Measurements from ENCODE around the gene ZC3H7A. TPM values are rescaled to one million over a fixed set of nuclear protein-coding genes. Genes with fewer than 3 reads are reported as not detected.

ZC3H7A gene
- total and polyA plus RNA-seq, 9 of the 15 experiments (the other 6 are each of a cell fraction or from before 2014, with no cell fraction given), result 19.8 to 49.1 (median 28.2) TPM

DNA sequence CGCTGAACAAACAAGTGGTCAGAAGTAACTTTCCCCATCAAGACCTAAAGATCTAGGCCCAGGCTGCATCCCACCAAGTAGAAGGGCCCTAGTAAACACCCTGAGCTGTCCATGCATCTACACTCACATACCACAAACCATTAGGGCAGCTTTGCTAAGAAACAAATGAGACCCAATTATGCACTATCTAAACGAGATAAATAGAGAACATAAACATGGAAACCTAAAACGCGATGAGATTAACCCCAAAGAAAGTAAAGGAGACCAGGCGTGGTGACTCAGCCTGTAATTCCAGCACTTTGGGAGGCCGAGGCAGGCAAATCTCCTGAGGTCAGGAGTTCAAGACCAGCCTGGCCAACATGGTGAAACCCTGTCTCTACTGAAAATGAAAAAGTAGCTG is 60.2 kb downstream of the ZC3H7A start:
- ChIA-PET CTCF (ENCODE audit: low intra/inter-chr PET ratio) (interaction anchor here (1.0 kb wide), 1 partner anchor 205 kb away, joined by 3 read pairs; no protein-coding TSS in a partner anchor), POLR2A (interaction anchor here (0.6 to 1.2 kb wide), 7 partner anchors 11 to 485 kb away, joined by 3 to 6 read pairs (median 4); no protein-coding TSS in a partner anchor)
- peaks cover 26% of the 10 kb centered on the region for H4K20me1 ChIP-seq (replicated peaks; ENCODE audit: control insufficient read depth, insufficient read depth, low read length)
- no TSS peak for BruUV-seq (replicated peaks)
- H3K27ac ChIP-seq (ENCODE audit: extremely low read depth, low read depth, low read length), result no peak overlapping the region
- ATAC-seq (no peak), DNase-seq (ENCODE audit: extremely low read depth in 1 of 4, low spot score in 3 of 4) (no peak), FAIRE-seq (no peak)
- no peak overlapping the region for H3K4me2 ChIP-seq (ENCODE audit: insufficient read depth, low read length)
- intact Hi-C loops (cut with micrococcal nuclease), result no loop called here
- H3K36me3 ChIP-seq (ENCODE audit: control insufficient read depth, insufficient read depth, low read length), result peaks cover 74% of the 10 kb centered on the region
- H3K4me3 ChIP-seq, result no peak overlapping the region
- H3K9me1 ChIP-seq (ENCODE audit: control insufficient read depth, insufficient read depth, low read length), result no peaks in the 10 kb centered on the region
- H3K4me1 ChIP-seq (replicated peaks in 1 of 2; ENCODE audit: control insufficient read depth in 2 of 2, insufficient read depth in 2 of 2, low read length in 2 of 2), result peaks cover under 1 to 26% of the 10 kb centered on the region in 2 experiments; a peak in 4 of 5 replicates
- H2AFZ ChIP-seq (ENCODE audit: low read depth, low read length), result no peak overlapping the region
- H3K9me3 ChIP-seq (replicated peaks; ENCODE audit: control insufficient read depth, insufficient read depth, low read depth, low read length), result no peaks in the 10 kb centered on the region
- in situ Hi-C loops (cut with MboI), result no loop called here
- peaks cover 52% of the 10 kb centered on the region for H3K79me2 ChIP-seq (ENCODE audit: control insufficient read depth, insufficient read depth, low read length)
- WGBS (ENCODE audit: insufficient coverage, low coverage, missing lambda C conversion rate), result 45% methylated on average over 6 of the region's 6 CpGs
- H3K9ac ChIP-seq (ENCODE audit: insufficient read depth in 1 of 2, low read depth in 2 of 2, low read length in 2 of 2), result no peak overlapping the region
- no peaks in the 10 kb centered on the region for H3K27me3 ChIP-seq (ENCODE audit: control insufficient read depth in 2 of 2, insufficient read depth in 2 of 2, low read length in 2 of 2)
- TF ChIP-seq SRSF1 (IDR thresholded peaks at IDR 0.05; ENCODE audit: low read depth, low read length) (no peak), ZKSCAN1 (IDR thresholded peaks at IDR 0.05; ENCODE audit: low read depth, low read length) (no peak), ZNF133 (CRISPR knock-in tag; IDR thresholded peaks at IDR 0.05) (no peak), PML (IDR thresholded peaks at IDR 0.05; ENCODE audit: low read length) (no peak), MEF2A (IDR thresholded peaks at IDR 0.05; ENCODE audit: control insufficient read depth, low read depth, low read length) (no peak), BRD4 (IDR thresholded peaks at IDR 0.05) (no peak), ZBED1 (IDR thresholded peaks at IDR 0.05) (no peak), CCNT2 (IDR thresholded peaks at IDR 0.05; ENCODE audit: borderline replicate concordance, extremely low read depth, insufficient read length, low read depth, low read length) (no peak), FOS (IDR thresholded peaks at IDR 0.05; ENCODE audit: extremely low read depth, insufficient read length) (no peak)
- TF ChIP-seq, protein P1, sequence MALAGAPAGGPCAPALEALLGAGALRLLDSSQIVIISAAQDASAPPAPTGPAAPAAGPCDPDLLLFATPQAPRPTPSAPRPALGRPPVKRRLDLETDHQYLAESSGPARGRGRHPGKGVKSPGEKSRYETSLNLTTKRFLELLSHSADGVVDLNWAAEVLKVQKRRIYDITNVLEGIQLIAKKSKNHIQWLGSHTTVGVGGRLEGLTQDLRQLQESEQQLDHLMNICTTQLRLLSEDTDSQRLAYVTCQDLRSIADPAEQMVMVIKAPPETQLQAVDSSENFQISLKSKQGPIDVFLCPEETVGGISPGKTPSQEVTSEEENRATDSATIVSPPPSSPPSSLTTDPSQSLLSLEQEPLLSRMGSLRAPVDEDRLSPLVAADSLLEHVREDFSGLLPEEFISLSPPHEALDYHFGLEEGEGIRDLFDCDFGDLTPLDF (CRISPR knock-in tag; IDR thresholded peaks at IDR 0.05), result no peak
- TF ChIP-seq, protein P2, sequence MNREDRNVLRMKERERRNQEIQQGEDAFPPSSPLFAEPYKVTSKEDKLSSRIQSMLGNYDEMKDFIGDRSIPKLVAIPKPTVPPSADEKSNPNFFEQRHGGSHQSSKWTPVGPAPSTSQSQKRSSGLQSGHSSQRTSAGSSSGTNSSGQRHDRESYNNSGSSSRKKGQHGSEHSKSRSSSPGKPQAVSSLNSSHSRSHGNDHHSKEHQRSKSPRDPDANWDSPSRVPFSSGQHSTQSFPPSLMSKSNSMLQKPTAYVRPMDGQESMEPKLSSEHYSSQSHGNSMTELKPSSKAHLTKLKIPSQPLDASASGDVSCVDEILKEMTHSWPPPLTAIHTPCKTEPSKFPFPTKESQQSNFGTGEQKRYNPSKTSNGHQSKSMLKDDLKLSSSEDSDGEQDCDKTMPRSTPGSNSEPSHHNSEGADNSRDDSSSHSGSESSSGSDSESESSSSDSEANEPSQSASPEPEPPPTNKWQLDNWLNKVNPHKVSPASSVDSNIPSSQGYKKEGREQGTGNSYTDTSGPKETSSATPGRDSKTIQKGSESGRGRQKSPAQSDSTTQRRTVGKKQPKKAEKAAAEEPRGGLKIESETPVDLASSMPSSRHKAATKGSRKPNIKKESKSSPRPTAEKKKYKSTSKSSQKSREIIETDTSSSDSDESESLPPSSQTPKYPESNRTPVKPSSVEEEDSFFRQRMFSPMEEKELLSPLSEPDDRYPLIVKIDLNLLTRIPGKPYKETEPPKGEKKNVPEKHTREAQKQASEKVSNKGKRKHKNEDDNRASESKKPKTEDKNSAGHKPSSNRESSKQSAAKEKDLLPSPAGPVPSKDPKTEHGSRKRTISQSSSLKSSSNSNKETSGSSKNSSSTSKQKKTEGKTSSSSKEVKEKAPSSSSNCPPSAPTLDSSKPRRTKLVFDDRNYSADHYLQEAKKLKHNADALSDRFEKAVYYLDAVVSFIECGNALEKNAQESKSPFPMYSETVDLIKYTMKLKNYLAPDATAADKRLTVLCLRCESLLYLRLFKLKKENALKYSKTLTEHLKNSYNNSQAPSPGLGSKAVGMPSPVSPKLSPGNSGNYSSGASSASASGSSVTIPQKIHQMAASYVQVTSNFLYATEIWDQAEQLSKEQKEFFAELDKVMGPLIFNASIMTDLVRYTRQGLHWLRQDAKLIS (CRISPR knock-in tag; IDR thresholded peaks at IDR 0.05), result no peak
- TF ChIP-seq, protein P3, sequence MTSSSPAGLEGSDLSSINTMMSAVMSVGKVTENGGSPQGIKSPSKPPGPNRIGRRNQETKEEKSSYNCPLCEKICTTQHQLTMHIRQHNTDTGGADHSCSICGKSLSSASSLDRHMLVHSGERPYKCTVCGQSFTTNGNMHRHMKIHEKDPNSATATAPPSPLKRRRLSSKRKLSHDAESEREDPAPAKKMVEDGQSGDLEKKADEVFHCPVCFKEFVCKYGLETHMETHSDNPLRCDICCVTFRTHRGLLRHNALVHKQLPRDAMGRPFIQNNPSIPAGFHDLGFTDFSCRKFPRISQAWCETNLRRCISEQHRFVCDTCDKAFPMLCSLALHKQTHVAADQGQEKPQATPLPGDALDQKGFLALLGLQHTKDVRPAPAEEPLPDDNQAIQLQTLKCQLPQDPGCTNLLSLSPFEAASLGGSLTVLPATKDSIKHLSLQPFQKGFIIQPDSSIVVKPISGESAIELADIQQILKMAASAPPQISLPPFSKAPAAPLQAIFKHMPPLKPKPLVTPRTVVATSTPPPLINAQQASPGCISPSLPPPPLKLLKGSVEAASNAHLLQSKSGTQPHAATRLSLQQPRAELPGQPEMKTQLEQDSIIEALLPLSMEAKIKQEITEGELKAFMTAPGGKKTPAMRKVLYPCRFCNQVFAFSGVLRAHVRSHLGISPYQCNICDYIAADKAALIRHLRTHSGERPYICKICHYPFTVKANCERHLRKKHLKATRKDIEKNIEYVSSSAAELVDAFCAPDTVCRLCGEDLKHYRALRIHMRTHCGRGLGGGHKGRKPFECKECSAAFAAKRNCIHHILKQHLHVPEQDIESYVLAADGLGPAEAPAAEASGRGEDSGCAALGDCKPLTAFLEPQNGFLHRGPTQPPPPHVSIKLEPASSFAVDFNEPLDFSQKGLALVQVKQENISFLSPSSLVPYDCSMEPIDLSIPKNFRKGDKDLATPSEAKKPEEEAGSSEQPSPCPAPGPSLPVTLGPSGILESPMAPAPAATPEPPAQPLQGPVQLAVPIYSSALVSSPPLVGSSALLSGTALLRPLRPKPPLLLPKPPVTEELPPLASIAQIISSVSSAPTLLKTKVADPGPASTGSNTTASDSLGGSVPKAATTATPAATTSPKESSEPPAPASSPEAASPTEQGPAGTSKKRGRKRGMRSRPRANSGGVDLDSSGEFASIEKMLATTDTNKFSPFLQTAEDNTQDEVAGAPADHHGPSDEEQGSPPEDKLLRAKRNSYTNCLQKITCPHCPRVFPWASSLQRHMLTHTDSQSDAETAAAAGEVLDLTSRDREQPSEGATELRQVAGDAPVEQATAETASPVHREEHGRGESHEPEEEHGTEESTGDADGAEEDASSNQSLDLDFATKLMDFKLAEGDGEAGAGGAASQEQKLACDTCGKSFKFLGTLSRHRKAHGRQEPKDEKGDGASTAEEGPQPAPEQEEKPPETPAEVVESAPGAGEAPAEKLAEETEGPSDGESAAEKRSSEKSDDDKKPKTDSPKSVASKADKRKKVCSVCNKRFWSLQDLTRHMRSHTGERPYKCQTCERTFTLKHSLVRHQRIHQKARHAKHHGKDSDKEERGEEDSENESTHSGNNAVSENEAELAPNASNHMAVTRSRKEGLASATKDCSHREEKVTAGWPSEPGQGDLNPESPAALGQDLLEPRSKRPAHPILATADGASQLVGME (CRISPR knock-in tag; IDR thresholded peaks at IDR 0.05), result no peak
